ENCODE data around the gene HRC. TPM values are rescaled to one million over a fixed set of nuclear protein-coding genes. Genes with fewer than 3 reads are reported as not detected.

Gene HRC, protein sequence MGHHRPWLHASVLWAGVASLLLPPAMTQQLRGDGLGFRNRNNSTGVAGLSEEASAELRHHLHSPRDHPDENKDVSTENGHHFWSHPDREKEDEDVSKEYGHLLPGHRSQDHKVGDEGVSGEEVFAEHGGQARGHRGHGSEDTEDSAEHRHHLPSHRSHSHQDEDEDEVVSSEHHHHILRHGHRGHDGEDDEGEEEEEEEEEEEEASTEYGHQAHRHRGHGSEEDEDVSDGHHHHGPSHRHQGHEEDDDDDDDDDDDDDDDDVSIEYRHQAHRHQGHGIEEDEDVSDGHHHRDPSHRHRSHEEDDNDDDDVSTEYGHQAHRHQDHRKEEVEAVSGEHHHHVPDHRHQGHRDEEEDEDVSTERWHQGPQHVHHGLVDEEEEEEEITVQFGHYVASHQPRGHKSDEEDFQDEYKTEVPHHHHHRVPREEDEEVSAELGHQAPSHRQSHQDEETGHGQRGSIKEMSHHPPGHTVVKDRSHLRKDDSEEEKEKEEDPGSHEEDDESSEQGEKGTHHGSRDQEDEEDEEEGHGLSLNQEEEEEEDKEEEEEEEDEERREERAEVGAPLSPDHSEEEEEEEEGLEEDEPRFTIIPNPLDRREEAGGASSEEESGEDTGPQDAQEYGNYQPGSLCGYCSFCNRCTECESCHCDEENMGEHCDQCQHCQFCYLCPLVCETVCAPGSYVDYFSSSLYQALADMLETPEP
- total RNA-seq: 1 to 10 TPM in 3 of 6 donors, under 1 TPM in 2, not detected in 1; 0.61 to 2.1 (median 1.2) TPM

DNA sequence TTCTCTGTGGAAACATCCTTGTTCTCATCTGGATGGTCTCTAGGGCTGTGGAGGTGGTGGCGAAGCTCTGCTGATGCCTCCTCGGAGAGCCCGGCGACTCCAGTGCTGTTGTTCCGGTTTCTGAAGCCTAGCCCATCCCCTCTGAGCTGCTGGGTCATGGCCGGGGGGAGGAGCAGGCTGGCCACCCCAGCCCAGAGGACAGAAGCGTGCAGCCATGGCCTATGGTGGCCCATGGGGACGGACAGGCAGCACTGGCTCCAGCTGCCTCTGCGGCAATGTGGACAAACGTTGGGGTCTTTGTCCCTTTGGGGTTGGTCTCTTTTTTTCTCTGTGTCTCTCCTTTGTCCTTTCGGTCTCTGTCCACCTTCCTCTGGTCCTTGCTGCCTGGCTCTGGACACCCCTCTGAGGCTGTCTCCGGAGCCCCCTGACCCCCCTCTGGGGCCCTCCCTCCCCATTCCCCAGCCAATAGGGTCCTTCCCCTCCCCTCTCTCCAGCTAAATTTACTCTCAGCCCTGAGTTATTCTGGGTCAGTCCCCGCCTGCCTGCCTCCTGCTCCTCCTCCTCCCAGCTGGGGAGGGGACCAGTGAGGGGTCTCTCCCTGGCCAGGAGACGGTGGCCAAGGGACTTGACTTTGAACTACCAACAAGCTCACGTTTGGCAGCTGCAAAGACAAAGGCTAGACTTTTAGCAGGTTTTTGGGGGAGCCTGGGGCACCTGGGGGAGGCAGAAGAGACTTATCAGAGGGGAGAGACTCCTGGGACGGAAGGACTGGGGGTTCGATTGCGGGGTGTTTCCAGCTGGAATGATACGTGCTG, at the start of gene HRC:
HRC (minus strand) TSS at position 392 of the 815 bp plus-strand sequence; CDS start at position 233, 159 bp downstream.
- Histone ChIP-seq H3K27me3 (no peaks in the 10 kb centered on the region), H3K4me1 (peaks cover 23 to 43% (median 25%) of the 10 kb centered on the region in 4 donors), H3K9me3 (no peaks in the 10 kb centered on the region), H3K27ac (peak within 1 kb of the TSS in 3 of 4 donors; percentile 2 to 32 (median 7)), H3K36me3 (no peaks in the 10 kb centered on the region), H3K4me3 (no peak within 1 kb of the TSS)
- DNase-seq (no peak), ATAC-seq (ENCODE audit: low FRiP score in 2 of 2) (no peak)
- TF ChIP-seq, protein P1, sequence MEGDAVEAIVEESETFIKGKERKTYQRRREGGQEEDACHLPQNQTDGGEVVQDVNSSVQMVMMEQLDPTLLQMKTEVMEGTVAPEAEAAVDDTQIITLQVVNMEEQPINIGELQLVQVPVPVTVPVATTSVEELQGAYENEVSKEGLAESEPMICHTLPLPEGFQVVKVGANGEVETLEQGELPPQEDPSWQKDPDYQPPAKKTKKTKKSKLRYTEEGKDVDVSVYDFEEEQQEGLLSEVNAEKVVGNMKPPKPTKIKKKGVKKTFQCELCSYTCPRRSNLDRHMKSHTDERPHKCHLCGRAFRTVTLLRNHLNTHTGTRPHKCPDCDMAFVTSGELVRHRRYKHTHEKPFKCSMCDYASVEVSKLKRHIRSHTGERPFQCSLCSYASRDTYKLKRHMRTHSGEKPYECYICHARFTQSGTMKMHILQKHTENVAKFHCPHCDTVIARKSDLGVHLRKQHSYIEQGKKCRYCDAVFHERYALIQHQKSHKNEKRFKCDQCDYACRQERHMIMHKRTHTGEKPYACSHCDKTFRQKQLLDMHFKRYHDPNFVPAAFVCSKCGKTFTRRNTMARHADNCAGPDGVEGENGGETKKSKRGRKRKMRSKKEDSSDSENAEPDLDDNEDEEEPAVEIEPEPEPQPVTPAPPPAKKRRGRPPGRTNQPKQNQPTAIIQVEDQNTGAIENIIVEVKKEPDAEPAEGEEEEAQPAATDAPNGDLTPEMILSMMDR (IDR thresholded peaks at IDR 0.05): no peak
- TF ChIP-seq POLR2A (IDR thresholded peaks at IDR 0.05): no peak
- no peak for TF ChIP-seq POLR2AphosphoS5 (IDR thresholded peaks at IDR 0.05)
- TF ChIP-seq EP300 (IDR thresholded peaks at IDR 0.05): no peak
- 69 to 76% methylated on average over 15 to 19 of the region's 19 CpGs for whole genome bisulfite sequencing, 2 donors

DNA sequence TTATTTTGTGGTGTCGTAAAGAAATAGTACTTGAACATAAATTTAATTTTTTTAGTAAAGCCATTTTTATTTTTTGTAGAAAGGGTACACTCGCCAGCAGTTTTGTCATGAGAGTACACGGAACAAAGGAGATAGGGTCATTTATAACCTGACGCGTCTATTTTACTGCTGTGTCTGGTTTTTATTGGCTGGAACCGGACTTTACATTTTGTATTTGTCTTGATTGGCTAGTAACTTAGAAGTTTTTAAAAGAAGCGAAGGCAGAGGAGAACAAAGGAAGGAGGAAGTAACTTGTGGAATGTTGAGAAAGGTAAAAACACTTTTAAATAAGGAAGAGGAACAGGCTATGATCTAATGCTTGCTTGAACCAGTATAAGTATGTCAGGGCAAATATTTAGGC, 45.8 kb upstream of the HRC start:
- Histone ChIP-seq H3K4me3 (no peak overlapping the region), H3K9me3 (no peaks in the 10 kb centered on the region), H3K36me3 (peaks cover 6 to 74% (median 30%) of the 10 kb centered on the region in 4 donors), H3K27ac (no peak overlapping the region), H3K4me1 (peaks cover 0 to 9% (median 6%) of the 10 kb centered on the region in 4 donors), H3K27me3 (no peaks in the 10 kb centered on the region)
- ATAC-seq (ENCODE audit: low FRiP score in 2 of 2): no peak
- WGBS, 2 donors: 90% methylated on average over 7 of the region's 7 CpGs
- no peak for DNase-seq
- TF ChIP-seq POLR2AphosphoS5 (IDR thresholded peaks at IDR 0.05) (no peak), EP300 (IDR thresholded peaks at IDR 0.05) (no peak), POLR2A (IDR thresholded peaks at IDR 0.05) (no peak)
- TF ChIP-seq, protein P1 (IDR thresholded peaks at IDR 0.05): no peak

DNA sequence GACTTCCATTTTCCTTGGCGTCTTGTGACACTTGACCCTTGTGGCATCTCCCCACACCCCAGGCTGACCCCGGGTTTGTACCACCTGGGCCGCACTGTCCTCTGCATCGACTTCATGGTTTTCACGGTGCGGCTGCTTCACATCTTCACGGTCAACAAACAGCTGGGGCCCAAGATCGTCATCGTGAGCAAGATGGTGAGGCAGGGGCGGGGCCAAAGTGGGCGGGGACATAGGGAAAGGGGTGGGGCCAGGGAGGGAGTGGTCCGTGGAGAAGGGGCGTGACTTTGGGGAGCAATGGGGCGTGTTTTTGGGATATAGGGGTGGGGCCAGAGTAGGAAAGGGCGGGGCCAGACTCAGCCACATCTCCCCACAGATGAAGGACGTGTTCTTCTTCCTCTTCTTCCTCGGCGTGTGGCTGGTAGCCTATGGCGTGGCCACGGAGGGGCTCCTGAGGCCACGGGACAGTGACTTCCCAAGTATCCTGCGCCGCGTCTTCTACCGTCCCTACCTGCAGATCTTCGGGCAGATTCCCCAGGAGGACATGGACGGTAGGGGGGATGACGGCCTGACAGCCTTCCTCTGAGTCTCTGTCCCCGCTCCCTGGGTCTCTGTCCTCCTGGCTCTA, 45.2 kb upstream of the HRC start:
- Histone ChIP-seq H3K27me3 (no peaks in the 10 kb centered on the region), H3K4me3 (no peak overlapping the region), H3K27ac (no peak overlapping the region), H3K9me3 (no peaks in the 10 kb centered on the region), H3K4me1 (peaks cover 0 to 9% (median 6%) of the 10 kb centered on the region in 4 donors), H3K36me3 (peaks cover 6 to 70% (median 28%) of the 10 kb centered on the region in 4 donors)
- no peak for DNase-seq
- 87 to 90% methylated on average over 28 to 29 of the region's 29 CpGs for WGBS, 2 donors
- peak; percentile 52 to 53 for ATAC-seq (ENCODE audit: low FRiP score in 2 of 2)
- TF ChIP-seq EP300 (IDR thresholded peaks at IDR 0.05): no peak
- no peak for TF ChIP-seq POLR2AphosphoS5 (IDR thresholded peaks at IDR 0.05)
- TF ChIP-seq POLR2A (IDR thresholded peaks at IDR 0.05): no peak
- TF ChIP-seq, protein P1 (IDR thresholded peaks at IDR 0.05): no peak

DNA sequence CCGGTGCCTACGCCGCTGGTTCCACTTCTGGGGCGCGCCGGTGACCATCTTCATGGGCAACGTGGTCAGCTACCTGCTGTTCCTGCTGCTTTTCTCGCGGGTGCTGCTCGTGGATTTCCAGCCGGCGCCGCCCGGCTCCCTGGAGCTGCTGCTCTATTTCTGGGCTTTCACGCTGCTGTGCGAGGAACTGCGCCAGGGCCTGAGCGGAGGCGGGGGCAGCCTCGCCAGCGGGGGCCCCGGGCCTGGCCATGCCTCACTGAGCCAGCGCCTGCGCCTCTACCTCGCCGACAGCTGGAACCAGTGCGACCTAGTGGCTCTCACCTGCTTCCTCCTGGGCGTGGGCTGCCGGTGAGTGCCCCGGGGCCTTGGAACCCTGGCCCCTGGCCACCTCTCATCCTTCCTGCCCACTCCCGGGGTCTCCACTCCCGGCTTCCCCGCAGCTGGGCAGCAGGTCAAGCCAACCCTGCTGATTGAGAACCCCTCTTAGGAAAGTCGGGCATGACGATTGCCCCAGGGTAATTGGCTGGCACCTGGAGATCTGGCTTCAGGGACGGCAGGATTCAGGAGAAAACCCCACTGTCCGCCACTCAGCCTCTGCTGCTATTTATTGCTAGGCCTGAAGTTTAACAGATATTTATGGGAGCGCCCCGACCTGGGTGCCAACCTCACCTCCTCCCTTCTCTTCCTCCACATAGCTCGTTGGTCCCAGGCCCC, 41.5 kb upstream of the HRC start:
- H3K27ac ChIP-seq: peak overlapping the region in 1 of 4 donors; percentile 40
- ATAC-seq (ENCODE audit: low FRiP score in 2 of 2) (peak in 1 of 2 donors; percentile 24), DNase-seq (peak in 1 of 2 donors; percentile 81)
- no peaks in the 10 kb centered on the region for H3K27me3 ChIP-seq
- no peak overlapping the region for H3K4me3 ChIP-seq
- 84% methylated on average over 26 to 39 of the region's 40 CpGs for WGBS, 2 donors
- H3K36me3 ChIP-seq: peaks cover 3 to 56% (median 13%) of the 10 kb centered on the region in 4 donors
- no peaks in the 10 kb centered on the region for H3K9me3 ChIP-seq
- peaks cover 0 to 19% (median 6%) of the 10 kb centered on the region in 4 donors for H3K4me1 ChIP-seq
- TF ChIP-seq POLR2A (IDR thresholded peaks at IDR 0.05) (no peak), POLR2AphosphoS5 (IDR thresholded peaks at IDR 0.05) (no peak), EP300 (IDR thresholded peaks at IDR 0.05) (no peak)
- TF ChIP-seq, protein P1 (IDR thresholded peaks at IDR 0.05): no peak

Measured in upper lobe of left lung (tissue), 6 donors.